ENCODE results near the gene ARL8B.
"Not testable (repeated sequence)": the region's sequence is repeated elsewhere in the genome, so short reads cannot be mapped to it uniquely, and the experiment has no call there.

ARL8B gene

GRCh38 chr3:5113726-5114125 is 8.4 kb upstream of the ARL8B start:
- not testable (repeated sequence) for DNase-seq

- no peak for DNase-seq
Observed at GRCh38 chr3:5115506-5116162, 6.5 kb upstream of the ARL8B start.

GRCh38 chr3:5116538-5116937 is 5.6 kb upstream of the ARL8B start:
- DNase-seq, result no peak

- no peak for DNase-seq
Observed at GRCh38 chr3:5120446-5120845, 1.6 kb upstream of the ARL8B start.

GRCh38 chr3:5122741-5123706 is 932 bp downstream of the ARL8B start:
- DNase-seq, result no peak

GRCh38 chr3:5123937-5124336 is 1.8 kb downstream of the ARL8B start:
- DNase-seq, result no peak

- DNase-seq, result no peak
Observed at GRCh38 chr3:5126586-5126985, 4.5 kb downstream of the ARL8B start.

GRCh38 chr3:5128849-5129248 is 6.8 kb downstream of the ARL8B start:
- DNase-seq, result no peak

GRCh38 chr3:5133239-5134018 is 11.3 kb downstream of the ARL8B start:
- no peak for DNase-seq

GRCh38 chr3:5134019-5134391 is 11.9 kb downstream of the ARL8B start:
- DNase-seq, result no peak

GRCh38 chr3:5134499-5134898 is 12.4 kb downstream of the ARL8B start:
- DNase-seq, result no peak

GRCh38 chr3:5136211-5136918 is 14.3 kb downstream of the ARL8B start:
- DNase-seq, result no peak

GRCh38 chr3:5136919-5137429 is 14.9 kb downstream of the ARL8B start:
- no peak for DNase-seq

- DNase-seq, result no peak
Observed at GRCh38 chr3:5138214-5138981, 16.3 kb downstream of the ARL8B start.

- no peak for DNase-seq
Observed at GRCh38 chr3:5140230-5140621, 18.1 kb downstream of the ARL8B start.

- DNase-seq, result no peak
Observed at GRCh38 chr3:5140839-5141238, 18.7 kb downstream of the ARL8B start.

GRCh38 chr3:5141760-5142159 is 19.7 kb downstream of the ARL8B start:
- no peak for DNase-seq

- no peak for DNase-seq
Observed at GRCh38 chr3:5143464-5143863, 21.4 kb downstream of the ARL8B start.

GRCh38 chr3:5144316-5144994 is 22.4 kb downstream of the ARL8B start:
- no peak for DNase-seq

GRCh38 chr3:5145120-5145519 is 23.0 kb downstream of the ARL8B start:
- no peak for DNase-seq

- not testable (repeated sequence) for DNase-seq
Observed at GRCh38 chr3:5147152-5147551, 25.1 kb downstream of the ARL8B start.

Data from activated CD4-positive, alpha-beta T cell treated with anti-CD3 and anti-CD28 coated beads for 1 hour (primary cell).